Ascending aorta (tissue), 2 donors: ENCODE data around the gene TSPYL1. TPM values are rescaled to one million over a fixed set of nuclear protein-coding genes. Genes with fewer than 3 reads are reported as not detected.

ENCODE experiments used
- DNase-seq, 2 donors: peaks; one replicate each; pipeline ENCODE4 v3.0.0-alpha.2; 2019; ENCODE audit warnings: low spot score in 2 of 2
- H3K27ac ChIP-seq, 2 donors: fragments of 200-600 bp; sonication (generic); one replicate each; pipeline ENCODE4 v1.5.1; 2016 to 2017; ENCODE audit warnings: mild to moderate bottlenecking in 1 of 2
- H3K27me3 ChIP-seq: fragments of 200-600 bp; sonication (generic); one replicate; pipeline ENCODE4 v1.5.1; 2017
- H3K36me3 ChIP-seq, 2 donors: fragments of 200-600 bp; sonication (generic); one replicate each; pipeline ENCODE4 v1.5.1; 2016
- H3K4me1 ChIP-seq, 2 donors: fragments of 200-600 bp; sonication (generic); one replicate each; pipeline ENCODE4 v1.5.1; 2016 to 2017; ENCODE audit warnings: mild to moderate bottlenecking in 1 of 2
- H3K4me3 ChIP-seq, 2 donors: fragments of 200-600 bp; sonication (generic); one replicate each; pipeline ENCODE4 v1.5.1; 2016 to 2017; ENCODE audit warnings: mild to moderate bottlenecking in 1 of 2
- H3K9me3 ChIP-seq, 2 donors: fragments of 200-600 bp; sonication (generic); one replicate each; pipeline ENCODE4 v1.5.1; 2016
- intact Hi-C: fragments of 100-400 bp; cut with DNase I; formaldehyde crosslinking; loops from one replicate; pipeline ENCODE4 v1.15.1; 2023
- total RNA-seq: library from RNA; depleted of rRNA; stranded (reverse); fragments of >200 nt; gene quantifications from one replicate; pipeline ENCODE4 v1.1.0, GENCODE V29; 2016
- TF ChIP-seq, protein P1 (sequence below), 3 experiments: fragments of 200-600 bp in 2 of 3; fragments of 450-650 bp in 1 of 3; sonication (generic) in 2 of 3; IDR thresholded peaks; one replicate each; pipeline ENCODE4 v1.5.1; 2016 to 2019; ENCODE audit warnings: antibody characterized with exemption in 3 of 3, mild to moderate bottlenecking in 1 of 3, moderate library complexity in 1 of 3

TSPYL1 gene
- total RNA-seq, 1 donor from 2014 or later, result 36.6 TPM

DNA sequence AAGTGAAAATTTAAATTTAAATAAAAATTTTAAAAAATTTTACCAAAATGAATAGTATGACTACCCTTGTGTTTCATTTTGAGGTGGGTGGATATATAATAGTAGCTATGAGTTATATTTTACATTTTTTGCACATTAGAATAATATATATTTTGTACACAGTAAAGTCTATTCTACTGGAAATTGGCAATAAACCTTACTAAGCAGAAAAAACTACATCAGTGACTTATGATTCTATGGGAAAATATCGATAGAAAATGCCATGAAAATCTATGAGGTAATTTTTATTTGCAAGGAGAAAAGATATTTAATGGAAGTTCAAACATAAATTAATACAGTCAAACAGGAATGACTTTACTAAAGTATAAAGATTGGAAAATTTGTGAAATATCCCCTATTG is 23.0 kb downstream of the TSPYL1 start:
- H3K27ac ChIP-seq, result no peak overlapping the region
- intact Hi-C loops, result no loop called here

GRCh38 chr6:116255246-116255800 is 24.4 kb downstream of the TSPYL1 start:
- intact Hi-C loops, result no loop called here
- H3K4me3 ChIP-seq, result no peak overlapping the region

More for the DNA sequence above, 23.0 kb downstream of the TSPYL1 start:
- no peak overlapping the region for H3K4me3 ChIP-seq
- H3K27me3 ChIP-seq, result no peaks in the 10 kb centered on the region
- no peaks in the 10 kb centered on the region for H3K9me3 ChIP-seq
- H3K36me3 ChIP-seq, result peaks cover 0 to 3% of the 10 kb centered on the region in 2 donors
- no peak for DNase-seq
- H3K4me1 ChIP-seq, result peaks cover 6 to 7% of the 10 kb centered on the region in 2 donors
- TF ChIP-seq, protein P1, sequence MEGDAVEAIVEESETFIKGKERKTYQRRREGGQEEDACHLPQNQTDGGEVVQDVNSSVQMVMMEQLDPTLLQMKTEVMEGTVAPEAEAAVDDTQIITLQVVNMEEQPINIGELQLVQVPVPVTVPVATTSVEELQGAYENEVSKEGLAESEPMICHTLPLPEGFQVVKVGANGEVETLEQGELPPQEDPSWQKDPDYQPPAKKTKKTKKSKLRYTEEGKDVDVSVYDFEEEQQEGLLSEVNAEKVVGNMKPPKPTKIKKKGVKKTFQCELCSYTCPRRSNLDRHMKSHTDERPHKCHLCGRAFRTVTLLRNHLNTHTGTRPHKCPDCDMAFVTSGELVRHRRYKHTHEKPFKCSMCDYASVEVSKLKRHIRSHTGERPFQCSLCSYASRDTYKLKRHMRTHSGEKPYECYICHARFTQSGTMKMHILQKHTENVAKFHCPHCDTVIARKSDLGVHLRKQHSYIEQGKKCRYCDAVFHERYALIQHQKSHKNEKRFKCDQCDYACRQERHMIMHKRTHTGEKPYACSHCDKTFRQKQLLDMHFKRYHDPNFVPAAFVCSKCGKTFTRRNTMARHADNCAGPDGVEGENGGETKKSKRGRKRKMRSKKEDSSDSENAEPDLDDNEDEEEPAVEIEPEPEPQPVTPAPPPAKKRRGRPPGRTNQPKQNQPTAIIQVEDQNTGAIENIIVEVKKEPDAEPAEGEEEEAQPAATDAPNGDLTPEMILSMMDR (IDR thresholded peaks at IDR 0.05), result no peak

DNA sequence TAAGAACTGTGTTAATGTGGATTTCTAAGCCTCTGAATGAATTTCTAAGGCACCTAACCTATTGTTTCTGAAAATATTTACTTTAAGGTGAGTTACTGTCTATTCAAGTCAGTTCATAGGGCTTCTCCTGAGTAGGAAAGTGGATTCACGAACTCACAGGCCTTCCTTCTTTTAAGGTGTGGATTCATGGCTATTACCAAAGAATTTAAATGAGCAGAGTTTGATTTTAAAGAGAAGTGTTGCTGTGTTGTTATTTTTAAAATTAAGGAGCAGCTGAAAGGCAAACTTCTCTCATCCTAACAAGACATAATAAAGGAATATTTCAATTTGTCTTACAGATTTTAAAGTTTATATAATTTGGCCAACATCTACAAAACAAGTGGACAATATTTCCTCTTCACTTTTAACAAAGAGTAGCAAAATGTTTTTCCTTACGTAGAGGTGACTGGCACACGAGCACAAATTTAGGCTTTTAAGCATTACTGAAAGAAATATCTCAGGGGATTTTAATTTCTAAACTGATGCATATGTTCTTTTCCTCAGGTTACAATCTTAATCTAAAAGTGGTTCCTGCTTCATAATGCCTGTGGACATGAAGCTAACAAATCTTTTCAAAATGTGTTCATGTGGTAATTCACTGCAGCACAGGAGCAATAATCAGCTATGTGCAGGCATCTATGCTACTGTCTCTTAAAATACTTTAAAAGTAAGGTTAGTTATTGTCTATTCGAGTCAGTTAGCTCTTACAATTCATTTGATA is 25.3 kb downstream of the TSPYL1 start:
- DNase-seq, result no peak
- no peaks in the 10 kb centered on the region for H3K36me3 ChIP-seq
- no peaks in the 10 kb centered on the region for H3K27me3 ChIP-seq
- peak overlapping the region; percentile 83 to 92 for H3K27ac ChIP-seq
- no peaks in the 10 kb centered on the region for H3K9me3 ChIP-seq
- H3K4me1 ChIP-seq, result peaks cover 11 to 19% of the 10 kb centered on the region in 2 donors
- peak overlapping the region; percentile 66 to 90 for H3K4me3 ChIP-seq
- TF ChIP-seq, protein P1 (IDR thresholded peaks at IDR 0.05), result no peak
- intact Hi-C loops, result loop anchor here (1.0 kb wide), 1 partner anchor 25 kb away; the partner anchor contains the start of gene TSPYL1

More at GRCh38 chr6:116255246-116255800, 24.4 kb downstream of the TSPYL1 start:
- DNase-seq, result no peak
- H3K27me3 ChIP-seq, result no peaks in the 10 kb centered on the region
- TF ChIP-seq, protein P1 (IDR thresholded peaks at IDR 0.05), result no peak
- no peak overlapping the region for H3K27ac ChIP-seq
- peaks cover 11 to 17% of the 10 kb centered on the region in 2 donors for H3K4me1 ChIP-seq
- H3K36me3 ChIP-seq, result peaks cover 0 to 3% of the 10 kb centered on the region in 2 donors
- no peaks in the 10 kb centered on the region for H3K9me3 ChIP-seq

- H3K27ac ChIP-seq, result peak within 1 kb of the TSS; percentile 83 to 92
- peak; percentile 75 to 97 for DNase-seq
- H3K27me3 ChIP-seq, result no peaks in the 10 kb centered on the region
- intact Hi-C loops, result loop anchor here (1.0 to 2.0 kb wide), 2 partner anchors 26 to 153 kb away; partner anchors contain the start of genes NT5DC1 and TSPYL1
- H3K4me1 ChIP-seq, result peaks cover 11 to 26% of the 10 kb centered on the region in 2 donors
- peak within 1 kb of the TSS; percentile 66 to 90 for H3K4me3 ChIP-seq
- TF ChIP-seq, protein P1 (IDR thresholded peaks at IDR 0.05), result no peak
- no peaks in the 10 kb centered on the region for H3K9me3 ChIP-seq
- H3K36me3 ChIP-seq, result no peaks in the 10 kb centered on the region
These were observed 26.0 kb downstream of the TSPYL1 start, which contains the start of gene TSPYL4 for GRCh38 chr6:116253505-116254296. TSPYL4 (minus strand) TSS chr6:116254075; CDS start chr6:116254008, 67 bp downstream.

DNA sequence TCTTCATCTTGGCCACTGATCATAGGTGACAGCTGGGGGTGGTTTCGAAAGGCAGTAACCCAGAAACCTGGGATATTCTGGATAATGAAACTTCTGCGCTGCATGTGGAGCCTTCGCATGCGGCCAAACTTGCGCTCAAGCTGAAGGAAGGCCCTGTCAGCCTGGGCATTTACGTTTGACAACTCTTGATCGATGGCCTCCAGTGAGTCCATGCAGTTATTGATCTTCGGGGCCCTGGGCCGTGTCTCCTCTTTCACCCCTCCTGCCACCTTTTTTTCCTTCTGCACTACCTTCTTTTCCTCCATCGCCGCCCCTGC is 26.6 kb downstream of the TSPYL1 start:
- intact Hi-C loops, result loop anchor here (2.0 kb wide), 1 partner anchor 152 kb away; the partner anchor contains the start of gene NT5DC1
- TF ChIP-seq, protein P1 (IDR thresholded peaks at IDR 0.05), result no peak

More for the DNA sequence above, 26.6 kb downstream of the TSPYL1 start:
- Histone ChIP-seq H3K36me3 (no peaks in the 10 kb centered on the region), H3K4me3 (peak overlapping the region; percentile 66 to 90), H3K4me1 (peaks cover 11 to 26% of the 10 kb centered on the region in 2 donors), H3K27me3 (no peaks in the 10 kb centered on the region), H3K27ac (peak overlapping the region; percentile 83 to 92), H3K9me3 (no peaks in the 10 kb centered on the region)
- DNase-seq, result no peak
